NCI-H1417 treated with DMSO at 0.1 percent for 48 hours (cell line): ENCODE data around the gene FEV.
A peak's percentile ranks its signal among the peaks of the same experiment; 100 is the strongest.

Experiments used
- DNase-seq: peaks from one replicate; lab custom pipeline; 2025; lab: John Stamatoyannopoulos, UW

The FEV gene

GRCh38 chr2:219017201-219017931, 32.4 kb upstream of the FEV start:
- no peak for DNase-seq

- DNase-seq = no peak
Measured at GRCh38 chr2:219016721-219017120, 31.7 kb upstream of the FEV start.

- no peak for DNase-seq
Measured at GRCh38 chr2:219010873-219011272, 25.9 kb upstream of the FEV start.

- no peak for DNase-seq
Measured at GRCh38 chr2:219010162-219010756, 25.3 kb upstream of the FEV start.

GRCh38 chr2:219009294-219009693, 24.3 kb upstream of the FEV start:
- no peak for DNase-seq

- no peak for DNase-seq
Measured at GRCh38 chr2:219003979-219004378, 19.0 kb upstream of the FEV start.

GRCh38 chr2:219003267-219003634, 18.3 kb upstream of the FEV start:
- DNase-seq = no peak

- DNase-seq = no peak
Measured at GRCh38 chr2:219002395-219003266, 17.6 kb upstream of the FEV start.

- peak; percentile 92 for DNase-seq
Measured at GRCh38 chr2:219001577-219002394, 16.8 kb upstream of the FEV start.

GRCh38 chr2:219001100-219001576, 16.2 kb upstream of the FEV start:
- DNase-seq = no peak

GRCh38 chr2:219000569-219000960, 15.6 kb upstream of the FEV start:
- DNase-seq = no peak

- peak; percentile 86 for DNase-seq
Measured at GRCh38 chr2:218999881-219000568, 15.0 kb upstream of the FEV start.

- DNase-seq = no peak
Measured at GRCh38 chr2:218999021-218999880, 14.3 kb upstream of the FEV start.

- no peak for DNase-seq
Measured at GRCh38 chr2:218998414-218999002, 13.5 kb upstream of the FEV start.

- DNase-seq = no peak
Measured at GRCh38 chr2:218997731-218998130, 12.7 kb upstream of the FEV start.

- DNase-seq = peak; percentile 65
Measured at GRCh38 chr2:218996937-218997336, 12.0 kb upstream of the FEV start.

GRCh38 chr2:218995972-218996711, 11.2 kb upstream of the FEV start:
- peak; percentile 61 for DNase-seq

- DNase-seq = no peak
Measured at GRCh38 chr2:218995561-218995960, 10.6 kb upstream of the FEV start.
